Upper lobe of right lung (tissue), 1 donor: ENCODE measurements around the gene STXBP2. TPM values are rescaled to one million over a fixed set of nuclear protein-coding genes. Genes with fewer than 3 reads are reported as not detected.

Experiments
- ATAC-seq: fragments of 200-7000 bp; cut with Tn5 transposase; one replicate; pipeline ENCODE4 v1.9.1; 2020; ENCODE audit warnings: mild to moderate bottlenecking, moderate library complexity
- DNase-seq: peaks from one replicate; pipeline ENCODE4 v3.0.0-alpha.2; 2020
- H3K27ac ChIP-seq: fragments of 200-600 bp; one replicate; pipeline ENCODE4 v1.8.0; 2022
- H3K27me3 ChIP-seq: fragments of 200-600 bp; one replicate; pipeline ENCODE4 v1.8.0; 2022; ENCODE audit warnings: mild to moderate bottlenecking
- H3K36me3 ChIP-seq: fragments of 200-600 bp; one replicate; pipeline ENCODE4 v1.8.0; 2022
- H3K4me1 ChIP-seq: fragments of 200-600 bp; one replicate; pipeline ENCODE4 v1.8.0; 2022
- H3K4me3 ChIP-seq: fragments of 200-600 bp; one replicate; pipeline ENCODE4 v1.8.0; 2022; ENCODE audit warnings: mild to moderate bottlenecking
- H3K9me3 ChIP-seq: fragments of 200-600 bp; one replicate; pipeline ENCODE4 v1.8.0; 2022
- CTCF ChIP-seq: fragments of 200-600 bp; IDR thresholded peaks from one replicate; pipeline ENCODE4 v1.8.0; 2022; ENCODE audit warnings: antibody characterized with exemption
- intact Hi-C: fragments of 100-400 bp; cut with DNase I; formaldehyde crosslinking; loops from one replicate; pipeline ENCODE4 v1.11.0; 2022
- microRNA-seq: library from miRNA; unstranded; fragments of <30 nt; microRNA quantifications from one replicate; pipeline ENCODE4 v1.2.0, GENCODE V29; 2020; ENCODE audit warnings: borderline microRNAs expressed
- total RNA-seq: library from RNA; stranded (reverse); fragmentation: NEBNext Ultra II Directional; extraction: Animal tissue kit (Norgen Biotek cat#: 25700); gene quantifications from one replicate; pipeline ENCODE4 v1.2.1, GENCODE V29; 2021
- donor health status: DM: no; HTN: yes; CAD: no; lungs with severe emphysema.

STXBP2 gene
- total RNA-seq, 1 donor from 2014 or later, result 162 TPM

- intact Hi-C loops, result no loop called here
- no peak for TF ChIP-seq CTCF
- ATAC-seq, result no peak
- peaks cover 3% of the 10 kb centered on the region for H3K27me3 ChIP-seq
- no peaks in the 10 kb centered on the region for H3K36me3 ChIP-seq
- no peak for DNase-seq
- H3K4me1 ChIP-seq, result no peaks in the 10 kb centered on the region
- H3K9me3 ChIP-seq, result no peaks in the 10 kb centered on the region
- H3K27ac ChIP-seq, result no peak overlapping the region
- H3K4me3 ChIP-seq, result no peak overlapping the region
These were observed 54.6 kb downstream of the STXBP2 start for GRCh38 chr19:7691497-7691896.

GRCh38 chr19:7692417-7693088 lies 55.6 kb downstream of the STXBP2 start:
- DNase-seq, result no peak
- TF ChIP-seq CTCF, result no peak
- no peak overlapping the region for H3K27ac ChIP-seq

DNA sequence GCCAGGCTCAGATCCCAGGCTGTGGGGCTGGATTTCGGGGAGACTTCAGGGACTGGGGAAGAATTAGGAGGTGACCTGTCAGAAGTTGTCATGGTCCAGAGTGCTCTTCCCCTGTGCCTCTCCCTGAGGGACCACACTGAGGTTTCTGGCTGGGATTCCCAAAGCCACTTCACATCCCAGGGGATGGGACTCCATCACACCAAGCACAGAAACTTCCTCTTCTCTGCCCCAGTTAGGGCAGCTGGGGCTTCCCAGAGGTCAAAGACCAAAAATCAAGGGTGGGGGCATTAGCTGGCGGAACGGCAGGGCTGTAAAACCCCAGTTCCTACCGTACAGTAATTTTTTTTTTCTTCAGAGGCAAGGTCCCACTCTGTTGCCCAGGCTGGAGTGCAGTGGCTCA lies 57.6 kb downstream of the STXBP2 start:
- no peaks in the 10 kb centered on the region for H3K4me1 ChIP-seq
- H3K27ac ChIP-seq, result no peak overlapping the region
- intact Hi-C loops, result no loop called here
- DNase-seq (no peak), ATAC-seq (no peak)
- no peak overlapping the region for H3K4me3 ChIP-seq
- no peaks in the 10 kb centered on the region for H3K9me3 ChIP-seq
- no peak for TF ChIP-seq CTCF
- H3K27me3 ChIP-seq, result peaks cover 19% of the 10 kb centered on the region
- no peaks in the 10 kb centered on the region for H3K36me3 ChIP-seq

More at GRCh38 chr19:7692417-7693088, 55.6 kb downstream of the STXBP2 start:
- Histone ChIP-seq H3K36me3 (no peaks in the 10 kb centered on the region), H3K4me1 (no peaks in the 10 kb centered on the region), H3K9me3 (no peaks in the 10 kb centered on the region), H3K27me3 (peaks cover 9% of the 10 kb centered on the region), H3K4me3 (no peak overlapping the region)
- intact Hi-C loops, result no loop called here
- no peak for ATAC-seq

Small RNA genes lying within 50 kb of the gene (microRNA-seq; reads per million reads assigned to microRNA genes)
- not detected for gene MIR6792

Other genes with a start within 250 kb of the STXBP2 start
- 3.6 TPM for gene PEX11G, start 148.1 kb upstream of the STXBP2 start, total RNA-seq
- 56.9 TPM for gene ZNF358, start 121.0 kb upstream of the STXBP2 start, total RNA-seq
- gene MCOLN1, start 114.5 kb upstream of the STXBP2 start, total RNA-seq, result 55.0 TPM
- 190 TPM for gene PNPLA6, start 101.4 kb upstream of the STXBP2 start, total RNA-seq
- 29.1 TPM for gene CAMSAP3, start 41.2 kb upstream of the STXBP2 start, total RNA-seq
- gene XAB2, start 7.6 kb upstream of the STXBP2 start, total RNA-seq, result 42.3 TPM
- 93.2 TPM for gene PET100, start 7.3 kb upstream of the STXBP2 start, total RNA-seq
- 3.5 TPM for gene PCP2, start 3.4 kb upstream of the STXBP2 start, total RNA-seq
- 12.5 TPM for gene RETN, start 31.9 kb downstream of the STXBP2 start, total RNA-seq
- gene MCEMP1, start 40.0 kb downstream of the STXBP2 start, total RNA-seq, result 97.9 TPM
- gene TRAPPC5, start 43.7 kb downstream of the STXBP2 start, total RNA-seq, result 83.9 TPM
- gene FCER2, start 65.0 kb downstream of the STXBP2 start, total RNA-seq, result 0.58 TPM
- 1.4 TPM for gene CLEC4G, start 95.0 kb downstream of the STXBP2 start, total RNA-seq
- 10.6 TPM for gene CD209, start 110.4 kb downstream of the STXBP2 start, total RNA-seq
- gene CLEC4M, start 126.1 kb downstream of the STXBP2 start, total RNA-seq, result 4.8 TPM
- 15.5 TPM for gene EVI5L, start 193.1 kb downstream of the STXBP2 start, total RNA-seq
- 2.6 TPM for gene PRR36, start 237.3 kb downstream of the STXBP2 start, total RNA-seq